HG03280 (cell line): ENCODE data around the gene ADPRS.

Source experiments
- ATAC-seq: cut with Tn5 transposase; IDR thresholded peaks from one replicate; pipeline ENCODE4 v1.9.1; 2021; ENCODE audit warnings: mild to moderate bottlenecking, moderate library complexity; ENCODE audit not compliant: unreplicated experiment

ADPRS gene

GRCh38 chr1:36107394-36107793 is 18.7 kb downstream of the ADPRS start:
- ATAC-seq: no peak

- ATAC-seq: no peak
Measured at GRCh38 chr1:36108314-36108713, 19.6 kb downstream of the ADPRS start.

- no peak for ATAC-seq
Measured at GRCh38 chr1:36109041-36109679, 20.5 kb downstream of the ADPRS start.

- ATAC-seq: no peak
Measured at GRCh38 chr1:36111151-36111550, 22.5 kb downstream of the ADPRS start.

GRCh38 chr1:36112823-36113222 is 24.1 kb downstream of the ADPRS start:
- ATAC-seq: no peak

GRCh38 chr1:36114371-36114770 is 25.7 kb downstream of the ADPRS start:
- ATAC-seq: no peak

- no peak for ATAC-seq
Measured at GRCh38 chr1:36115200-36115669, 26.5 kb downstream of the ADPRS start.

GRCh38 chr1:36115931-36116330 is 27.2 kb downstream of the ADPRS start:
- ATAC-seq: no peak

- ATAC-seq: no peak
Measured at GRCh38 chr1:36116901-36117300, 28.2 kb downstream of the ADPRS start.

- ATAC-seq: no peak
Measured at GRCh38 chr1:36118447-36119204, 29.9 kb downstream of the ADPRS start.

- no peak for ATAC-seq
Measured at GRCh38 chr1:36119456-36119855, 30.8 kb downstream of the ADPRS start.

GRCh38 chr1:36122062-36123030 is 33.7 kb downstream of the ADPRS start:
- no peak for ATAC-seq

- ATAC-seq: no peak
Measured at GRCh38 chr1:36123356-36123755, 34.7 kb downstream of the ADPRS start.

GRCh38 chr1:36124404-36125128 is 35.9 kb downstream of the ADPRS start:
- ATAC-seq: no peak

- ATAC-seq: no peak
Measured at GRCh38 chr1:36125129-36125991, 36.7 kb downstream of the ADPRS start, which contains the start of gene COL8A2. COL8A2 (minus strand) TSS chr1:36125222; CDS start chr1:36100242, 24,980 bp downstream.

- ATAC-seq: no peak
Measured at GRCh38 chr1:36126005-36126716, 37.5 kb downstream of the ADPRS start.

GRCh38 chr1:36126797-36127500 is 38.3 kb downstream of the ADPRS start:
- ATAC-seq: no peak
